T-helper 2 cell treated with Interferon-gamma antibody and Interleukin-4, amounts not matched to agents 5 μg/mL and 100 μg/mL, for 36 hours (primary cell): ENCODE measurements around the gene LRRC26.

Experiments used
- DNase-seq: peaks from one replicate; pipeline ENCODE4 v3.0.0; 2021; ENCODE audit warnings: low spot score
- H3K27ac Mint-ChIP-seq: one replicate; pipeline ENCODE4 v1.8.0; 2021; ENCODE audit warnings: mild to moderate bottlenecking, mixed read lengths
- H3K27me3 Mint-ChIP-seq: one replicate; pipeline ENCODE4 v1.8.0; 2021; ENCODE audit warnings: low read depth, mixed read lengths
- H3K36me3 Mint-ChIP-seq: one replicate; pipeline ENCODE4 v1.8.0; 2021; ENCODE audit warnings: low read depth, mixed read lengths
- H3K4me1 Mint-ChIP-seq: one replicate; pipeline ENCODE4 v1.8.0; 2021; ENCODE audit warnings: low read depth, mixed read lengths
- H3K4me3 Mint-ChIP-seq: one replicate; pipeline ENCODE4 v1.8.0; 2022; ENCODE audit warnings: mild to moderate bottlenecking, moderate library complexity, mixed read lengths
- H3K9me3 Mint-ChIP-seq: one replicate; pipeline ENCODE4 v1.8.0; 2021; ENCODE audit warnings: mixed read lengths

LRRC26 gene

GRCh38 chr9:137192859-137193258 lies 23.0 kb upstream of the LRRC26 start:
- peaks cover 15% of the 10 kb centered on the region for H3K36me3 Mint-ChIP-seq
- DNase-seq = no peak
- no peaks in the 10 kb centered on the region for H3K27me3 Mint-ChIP-seq
- H3K27ac Mint-ChIP-seq = no peak overlapping the region
- H3K9me3 Mint-ChIP-seq = no peaks in the 10 kb centered on the region
- H3K4me3 Mint-ChIP-seq = no peak overlapping the region
- H3K4me1 Mint-ChIP-seq = peaks cover 5% of the 10 kb centered on the region

- Mint-ChIP-seq H3K4me3 (no peak overlapping the region), H3K27ac (no peak overlapping the region)
These were observed 22.6 kb upstream of the LRRC26 start for GRCh38 chr9:137192448-137192780.

GRCh38 chr9:137191691-137192447 lies 22.0 kb upstream of the LRRC26 start:
- Mint-ChIP-seq H3K27me3 (no peaks in the 10 kb centered on the region), H3K4me1 (peaks cover 12% of the 10 kb centered on the region), H3K4me3 (no peak overlapping the region), H3K36me3 (peaks cover 18% of the 10 kb centered on the region), H3K9me3 (no peaks in the 10 kb centered on the region), H3K27ac (no peak overlapping the region)
- no peak for DNase-seq

More at GRCh38 chr9:137192448-137192780, 22.6 kb upstream of the LRRC26 start:
- Mint-ChIP-seq H3K36me3 (peaks cover 18% of the 10 kb centered on the region), H3K27me3 (no peaks in the 10 kb centered on the region), H3K4me1 (peaks cover 8% of the 10 kb centered on the region), H3K9me3 (no peaks in the 10 kb centered on the region)
- no peak for DNase-seq

- DNase-seq = no peak
- peak overlapping the region; percentile 68 for H3K4me3 Mint-ChIP-seq
- peaks cover 14% of the 10 kb centered on the region for H3K4me1 Mint-ChIP-seq
- H3K27me3 Mint-ChIP-seq = no peaks in the 10 kb centered on the region
- peak overlapping the region; percentile 74 for H3K27ac Mint-ChIP-seq
- H3K36me3 Mint-ChIP-seq = peaks cover 18% of the 10 kb centered on the region
- H3K9me3 Mint-ChIP-seq = no peaks in the 10 kb centered on the region
These were observed 21.4 kb upstream of the LRRC26 start for GRCh38 chr9:137191245-137191644.

GRCh38 chr9:137190315-137190856 lies 20.5 kb upstream of the LRRC26 start:
- Mint-ChIP-seq H3K27me3 (no peaks in the 10 kb centered on the region), H3K27ac (peak overlapping the region; percentile 74), H3K4me1 (peaks cover 14% of the 10 kb centered on the region), H3K36me3 (peaks cover 18% of the 10 kb centered on the region), H3K4me3 (peak overlapping the region; percentile 68), H3K9me3 (no peaks in the 10 kb centered on the region)
- no peak for DNase-seq

- H3K9me3 Mint-ChIP-seq = no peaks in the 10 kb centered on the region
- peak overlapping the region; percentile 95 for H3K4me3 Mint-ChIP-seq
- H3K27me3 Mint-ChIP-seq = no peaks in the 10 kb centered on the region
- H3K27ac Mint-ChIP-seq = peak overlapping the region; percentile 95
- H3K4me1 Mint-ChIP-seq = peaks cover 14% of the 10 kb centered on the region
- peaks cover 19% of the 10 kb centered on the region for H3K36me3 Mint-ChIP-seq
- DNase-seq = no peak
These were observed 19.7 kb upstream of the LRRC26 start for GRCh38 chr9:137189297-137190295.

- peak within 1 kb of the TSS; percentile 95 for H3K27ac Mint-ChIP-seq
- H3K9me3 Mint-ChIP-seq = no peaks in the 10 kb centered on the region
These were observed 18.8 kb upstream of the LRRC26 start, which contains the start of the genes ANAPC2 and SSNA1 for GRCh38 chr9:137188490-137189296. TSS of gene ANAPC2 (minus strand) at chr9:137188560. CDS start at chr9:137188532, 28 bp downstream. TSS of gene SSNA1 (plus strand) at chr9:137188676. CDS start at chr9:137188727, 51 bp downstream.

GRCh38 chr9:137188086-137188489 lies 18.2 kb upstream of the LRRC26 start:
- H3K4me3 Mint-ChIP-seq = peak overlapping the region; percentile 93
- no peaks in the 10 kb centered on the region for H3K9me3 Mint-ChIP-seq
- H3K27ac Mint-ChIP-seq = peak overlapping the region; percentile 93
- H3K27me3 Mint-ChIP-seq = no peaks in the 10 kb centered on the region
- peaks cover 30% of the 10 kb centered on the region for H3K36me3 Mint-ChIP-seq
- H3K4me1 Mint-ChIP-seq = peaks cover 14% of the 10 kb centered on the region
- DNase-seq = no peak

More at GRCh38 chr9:137188490-137189296, 18.8 kb upstream of the LRRC26 start, which contains the start of the genes ANAPC2 and SSNA1:
- DNase-seq = peak; percentile 96
- no peaks in the 10 kb centered on the region for H3K27me3 Mint-ChIP-seq
- peaks cover 24% of the 10 kb centered on the region for H3K36me3 Mint-ChIP-seq
- H3K4me3 Mint-ChIP-seq = peak within 1 kb of the TSS; percentile 95
- H3K4me1 Mint-ChIP-seq = peaks cover 14% of the 10 kb centered on the region

GRCh38 chr9:137187386-137187785 lies 17.5 kb upstream of the LRRC26 start:
- Mint-ChIP-seq H3K9me3 (no peaks in the 10 kb centered on the region), H3K4me3 (peak overlapping the region; percentile 93), H3K27ac (peak overlapping the region; percentile 93), H3K27me3 (no peaks in the 10 kb centered on the region), H3K36me3 (peaks cover 32% of the 10 kb centered on the region), H3K4me1 (peaks cover 14% of the 10 kb centered on the region)
- DNase-seq = no peak

- no peaks in the 10 kb centered on the region for H3K9me3 Mint-ChIP-seq
- H3K36me3 Mint-ChIP-seq = peaks cover 35% of the 10 kb centered on the region
- H3K4me1 Mint-ChIP-seq = peaks cover 14% of the 10 kb centered on the region
- peak overlapping the region; percentile 39 for H3K27ac Mint-ChIP-seq
- no peak for DNase-seq
- no peaks in the 10 kb centered on the region for H3K27me3 Mint-ChIP-seq
- H3K4me3 Mint-ChIP-seq = peak overlapping the region; percentile 93
These were observed 16.5 kb upstream of the LRRC26 start for GRCh38 chr9:137186385-137186784.

- H3K4me1 Mint-ChIP-seq = peaks cover 14% of the 10 kb centered on the region
- H3K27ac Mint-ChIP-seq = no peak overlapping the region
- H3K27me3 Mint-ChIP-seq = no peaks in the 10 kb centered on the region
- no peaks in the 10 kb centered on the region for H3K9me3 Mint-ChIP-seq
- H3K4me3 Mint-ChIP-seq = no peak overlapping the region
- DNase-seq = no peak
- peaks cover 30% of the 10 kb centered on the region for H3K36me3 Mint-ChIP-seq
These were observed 16.1 kb upstream of the LRRC26 start for GRCh38 chr9:137185921-137186320.

GRCh38 chr9:137184881-137185660 lies 15.2 kb upstream of the LRRC26 start:
- DNase-seq = no peak
- Mint-ChIP-seq H3K4me3 (no peak overlapping the region), H3K36me3 (peaks cover 25% of the 10 kb centered on the region), H3K9me3 (no peaks in the 10 kb centered on the region), H3K4me1 (peaks cover 13% of the 10 kb centered on the region), H3K27ac (no peak overlapping the region), H3K27me3 (no peaks in the 10 kb centered on the region)
